WI38 (cell line): Measurements from ENCODE around the gene PAAF1.

Experiments used
- H3K4me3 ChIP-seq: 2 replicates; pipeline ENCODE4 v1.5.1; 2011; ENCODE audit warnings: low read depth, mild to moderate bottlenecking, control low read depth, low read length
- CTCF ChIP-seq: IDR thresholded peaks from 2 replicates; pipeline ENCODE4 v1.5.1; 2012; ENCODE audit warnings: low read depth, mild to moderate bottlenecking, control low read depth, low read length

Gene PAAF1

GRCh38 chr11:73963861-73964260 lies 87.1 kb downstream of the PAAF1 start:
- TF ChIP-seq CTCF = no peak
- no peak overlapping the region for H3K4me3 ChIP-seq

DNA sequence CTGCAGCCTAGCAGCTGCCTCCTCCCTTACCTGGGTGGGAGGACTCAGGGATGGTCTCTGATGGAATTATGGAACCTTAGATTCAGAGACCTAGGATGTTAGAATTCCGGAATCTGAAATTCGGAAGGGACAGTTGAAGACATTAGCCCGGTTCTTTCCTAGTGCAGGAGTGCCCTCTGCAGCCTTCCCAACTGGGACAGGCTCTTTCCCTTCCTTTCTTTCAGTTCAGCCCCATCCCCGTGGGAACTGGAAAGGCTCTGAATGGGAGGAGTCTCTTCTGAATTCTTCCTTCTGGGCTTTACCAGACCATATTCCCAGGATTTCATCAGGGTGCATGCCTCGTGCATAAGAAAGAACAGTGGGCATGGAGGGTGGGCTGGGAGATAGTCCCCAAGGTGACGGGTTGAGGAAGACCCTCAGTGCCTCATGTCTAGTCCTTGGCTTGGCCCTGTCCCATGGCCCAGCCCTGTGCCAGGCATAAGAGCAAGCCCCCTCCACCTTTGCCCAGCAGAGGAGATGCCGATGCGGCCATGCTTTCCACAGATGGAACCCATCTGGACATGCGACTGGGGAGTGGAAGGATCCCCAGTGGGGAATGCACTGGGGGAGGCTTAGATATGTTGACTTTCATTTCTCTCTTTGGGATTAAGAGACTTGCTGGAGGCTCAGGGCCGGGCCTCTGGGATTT lies 88.4 kb downstream of the PAAF1 start:
- H3K4me3 ChIP-seq = no peak overlapping the region
- no peak for TF ChIP-seq CTCF

DNA sequence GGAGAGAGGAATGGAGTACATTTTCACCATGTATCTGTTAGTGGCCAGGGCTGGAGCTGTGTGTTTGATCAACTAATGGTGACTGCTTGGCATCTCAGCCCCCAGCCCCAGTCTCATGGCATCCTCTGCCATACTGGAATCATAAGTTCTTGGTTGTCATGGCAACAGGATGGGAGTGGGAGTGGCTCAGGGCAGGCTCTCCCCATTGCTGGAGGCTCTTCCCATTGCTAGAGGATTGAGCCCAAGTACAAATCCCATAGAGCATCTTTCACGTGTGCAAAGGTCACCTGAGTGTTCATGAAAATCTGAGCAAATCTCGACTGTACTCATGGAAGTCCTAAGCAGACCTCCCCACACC lies 88.9 kb downstream of the PAAF1 start:
- no peak overlapping the region for H3K4me3 ChIP-seq
- TF ChIP-seq CTCF = no peak

DNA sequence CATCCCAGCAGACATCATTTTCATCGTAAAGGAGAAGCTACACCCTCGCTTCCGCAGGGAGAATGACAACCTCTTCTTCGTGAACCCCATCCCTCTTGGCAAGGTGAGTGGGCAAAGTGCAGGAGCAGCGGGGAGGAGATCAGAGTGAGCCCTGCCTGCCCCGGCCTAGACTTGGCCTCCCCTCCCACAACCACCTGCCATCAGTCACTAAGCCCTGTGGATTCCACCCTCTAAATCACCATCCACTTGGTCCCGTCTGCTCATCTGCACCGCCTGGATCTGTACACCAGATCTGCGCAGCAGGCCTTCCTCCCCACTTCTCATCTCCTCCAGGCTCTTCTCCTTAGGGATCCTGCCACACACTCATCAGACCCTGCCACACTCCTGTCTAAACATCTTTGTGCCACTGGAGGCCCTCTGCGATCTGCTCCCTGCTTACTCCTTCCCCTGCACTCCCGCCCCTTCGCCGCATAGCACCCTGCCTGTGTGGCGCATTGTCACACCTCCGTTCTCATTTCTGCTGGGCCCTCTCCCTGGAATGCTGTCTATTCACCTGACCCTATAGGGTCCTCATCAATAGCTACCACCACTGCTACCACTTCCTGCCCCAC lies 91.7 kb downstream of the PAAF1 start:
- no peak for TF ChIP-seq CTCF
- no peak overlapping the region for H3K4me3 ChIP-seq

DNA sequence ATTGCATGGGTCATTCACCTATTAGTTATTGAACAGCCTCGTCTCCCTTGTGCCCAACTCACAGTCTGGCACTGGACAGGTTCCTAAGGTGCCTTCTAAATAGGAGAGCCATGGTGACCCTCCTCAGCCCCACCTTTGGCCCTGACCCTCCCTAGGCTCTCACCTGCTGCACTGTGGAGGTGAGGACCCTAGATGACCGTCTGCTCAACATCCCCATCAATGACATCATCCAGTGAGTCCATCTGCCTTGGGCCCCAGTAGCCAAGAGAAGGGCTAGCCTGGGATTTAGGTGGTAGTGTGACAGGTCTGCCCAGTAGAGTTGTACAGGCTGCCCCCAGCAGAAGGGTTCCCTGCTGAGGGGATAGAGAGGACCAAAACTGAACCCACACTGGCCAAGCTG lies 92.3 kb downstream of the PAAF1 start:
- H3K4me3 ChIP-seq = no peak overlapping the region
- no peak for TF ChIP-seq CTCF

DNA sequence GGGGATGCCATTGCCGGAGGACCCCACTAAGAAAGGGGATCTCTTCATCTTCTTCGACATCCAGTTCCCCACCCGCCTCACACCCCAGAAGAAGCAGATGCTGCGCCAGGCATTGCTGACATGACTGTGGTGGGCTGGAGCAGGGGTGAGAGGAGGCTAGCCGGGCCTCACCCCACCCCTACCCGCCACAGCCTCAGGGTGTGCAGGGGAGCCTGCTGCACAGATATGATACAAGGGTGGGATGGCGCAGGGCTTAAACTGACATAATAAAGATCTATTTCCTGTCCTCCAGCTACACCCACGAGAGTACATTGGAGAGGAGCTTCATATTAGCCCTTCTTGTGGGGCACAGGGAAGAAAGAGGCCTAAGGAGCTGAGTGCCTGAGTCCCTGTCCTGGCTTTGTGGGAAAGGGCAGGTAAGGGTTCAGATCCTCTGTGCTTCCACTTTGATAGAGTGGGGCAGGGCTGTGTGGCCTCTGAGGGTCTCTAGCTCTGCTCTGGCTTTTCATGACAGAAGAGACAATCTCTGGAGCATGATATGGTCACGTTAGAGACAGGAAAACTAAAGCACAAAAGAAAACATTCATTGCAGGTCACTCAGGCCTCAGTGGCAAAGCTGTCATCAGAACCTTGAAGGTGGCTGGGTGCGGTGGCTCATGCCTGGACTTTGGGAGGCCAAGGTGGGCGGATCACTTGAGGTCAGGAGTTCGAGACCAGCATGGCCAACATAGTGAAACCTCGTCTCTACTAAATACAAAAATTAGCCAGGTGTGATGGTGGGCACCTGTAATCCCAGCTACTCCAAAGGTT lies 93.4 kb downstream of the PAAF1 start:
- TF ChIP-seq CTCF = no peak
- no peak overlapping the region for H3K4me3 ChIP-seq

- TF ChIP-seq CTCF = no peak
- no peak overlapping the region for H3K4me3 ChIP-seq
These were observed 94.4 kb downstream of the PAAF1 start for GRCh38 chr11:73971175-73971719.
